ENCODE data around the gene C1orf167. TPM values are rescaled to one million over a fixed set of nuclear protein-coding genes. Genes with fewer than 3 reads are reported as not detected.

Gene C1orf167
- total RNA-seq, 1 donor from 2014 or later = not detected

DNA sequence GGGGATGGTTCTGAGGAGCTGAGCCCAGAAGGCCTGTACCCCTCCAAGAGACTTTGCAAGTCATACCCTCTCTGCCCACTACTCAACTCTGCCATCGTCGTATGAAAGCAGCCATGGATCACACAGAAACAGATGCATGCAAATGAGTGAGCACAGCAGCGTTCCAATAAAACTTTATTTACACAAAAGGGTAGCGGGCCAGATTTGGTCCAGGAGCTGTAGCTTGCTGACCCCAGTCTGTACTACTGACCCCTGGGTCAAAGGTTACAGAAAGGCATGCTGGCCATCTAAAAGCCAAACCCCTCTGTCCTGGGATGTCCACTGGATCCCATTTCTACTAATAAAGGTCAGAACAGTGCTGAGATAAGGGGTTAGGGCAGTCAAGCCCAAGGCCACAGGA is 34.9 kb upstream of the C1orf167 start:
- peaks cover 18% of the 10 kb centered on the region for H3K4me1 Mint-ChIP-seq (ENCODE audit: low read depth)
- H3K27me3 Mint-ChIP-seq (ENCODE audit: low read depth) = peaks cover 2% of the 10 kb centered on the region
- H3K4me3 Mint-ChIP-seq (ENCODE audit: unreplicated experiment) = no peak overlapping the region
- no peaks in the 10 kb centered on the region for H3K9me3 Mint-ChIP-seq (ENCODE audit: low read depth)
- TF ChIP-seq, protein P1, sequence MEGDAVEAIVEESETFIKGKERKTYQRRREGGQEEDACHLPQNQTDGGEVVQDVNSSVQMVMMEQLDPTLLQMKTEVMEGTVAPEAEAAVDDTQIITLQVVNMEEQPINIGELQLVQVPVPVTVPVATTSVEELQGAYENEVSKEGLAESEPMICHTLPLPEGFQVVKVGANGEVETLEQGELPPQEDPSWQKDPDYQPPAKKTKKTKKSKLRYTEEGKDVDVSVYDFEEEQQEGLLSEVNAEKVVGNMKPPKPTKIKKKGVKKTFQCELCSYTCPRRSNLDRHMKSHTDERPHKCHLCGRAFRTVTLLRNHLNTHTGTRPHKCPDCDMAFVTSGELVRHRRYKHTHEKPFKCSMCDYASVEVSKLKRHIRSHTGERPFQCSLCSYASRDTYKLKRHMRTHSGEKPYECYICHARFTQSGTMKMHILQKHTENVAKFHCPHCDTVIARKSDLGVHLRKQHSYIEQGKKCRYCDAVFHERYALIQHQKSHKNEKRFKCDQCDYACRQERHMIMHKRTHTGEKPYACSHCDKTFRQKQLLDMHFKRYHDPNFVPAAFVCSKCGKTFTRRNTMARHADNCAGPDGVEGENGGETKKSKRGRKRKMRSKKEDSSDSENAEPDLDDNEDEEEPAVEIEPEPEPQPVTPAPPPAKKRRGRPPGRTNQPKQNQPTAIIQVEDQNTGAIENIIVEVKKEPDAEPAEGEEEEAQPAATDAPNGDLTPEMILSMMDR (IDR thresholded peaks at IDR 0.05) = no peak
- H3K27ac Mint-ChIP-seq (ENCODE audit: unreplicated experiment) = no peak overlapping the region
- no peaks in the 10 kb centered on the region for H3K36me3 Mint-ChIP-seq (ENCODE audit: low read depth)
- no peak for DNase-seq (ENCODE audit: low spot score)

DNA sequence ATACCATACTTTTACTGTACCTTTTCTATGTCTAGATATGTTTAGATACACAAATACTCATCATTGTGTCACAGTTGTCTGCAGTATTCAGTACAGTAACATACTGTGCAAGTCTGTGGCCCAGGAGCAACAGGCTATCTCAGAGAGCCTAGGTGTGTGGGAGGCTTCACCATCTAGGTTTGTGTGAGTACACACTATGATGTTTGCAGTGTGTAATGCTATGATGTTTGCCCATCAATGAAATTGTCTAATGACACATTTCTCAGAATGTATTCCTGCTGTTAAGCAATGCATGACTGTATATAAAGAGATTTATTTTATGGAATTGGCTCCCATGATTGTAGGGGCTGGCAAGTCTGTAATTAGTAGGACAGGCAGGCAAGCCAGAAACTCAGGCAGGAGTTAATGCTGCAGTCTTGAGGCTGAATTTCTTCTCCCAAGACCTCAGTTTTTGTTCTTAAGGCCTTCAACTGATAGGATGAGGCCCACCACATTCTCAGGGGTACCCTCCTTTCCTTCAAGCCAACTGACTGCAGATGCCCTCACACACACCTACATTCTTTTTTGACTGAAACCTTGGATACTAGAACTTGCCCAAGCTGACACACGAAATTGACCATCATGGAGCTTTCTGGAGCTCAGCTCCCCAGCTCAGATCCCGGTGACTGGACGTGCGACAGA is 33.7 kb upstream of the C1orf167 start:
- Mint-ChIP-seq H3K27me3 (ENCODE audit: low read depth) (peaks cover 2% of the 10 kb centered on the region), H3K36me3 (ENCODE audit: low read depth) (no peaks in the 10 kb centered on the region), H3K4me3 (ENCODE audit: unreplicated experiment) (no peak overlapping the region), H3K4me1 (ENCODE audit: low read depth) (peaks cover 22% of the 10 kb centered on the region), H3K9me3 (ENCODE audit: low read depth) (no peaks in the 10 kb centered on the region), H3K27ac (ENCODE audit: unreplicated experiment) (no peak overlapping the region)
- DNase-seq (ENCODE audit: low spot score) = no peak
- TF ChIP-seq, protein P1 (IDR thresholded peaks at IDR 0.05) = no peak

DNA sequence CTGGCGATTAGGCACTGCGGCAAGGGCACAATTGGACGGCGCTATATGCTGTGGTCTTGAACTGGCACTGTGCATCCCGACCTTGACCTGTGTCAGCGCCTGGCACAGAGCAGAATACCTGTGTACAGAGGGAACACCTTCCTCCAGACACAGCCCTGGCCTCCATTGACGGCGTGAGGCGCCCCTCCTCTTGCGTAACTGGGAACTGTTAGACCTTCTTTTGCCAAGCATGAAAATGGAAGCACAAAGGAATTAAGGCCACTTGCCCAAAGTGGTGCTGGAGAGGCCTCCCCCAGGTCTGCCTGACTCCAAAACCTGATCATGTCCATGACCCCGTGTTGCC is 32.9 kb upstream of the C1orf167 start:
- peaks cover 22% of the 10 kb centered on the region for H3K4me1 Mint-ChIP-seq (ENCODE audit: low read depth)
- H3K27me3 Mint-ChIP-seq (ENCODE audit: low read depth) = peaks cover 2% of the 10 kb centered on the region
- no peaks in the 10 kb centered on the region for H3K36me3 Mint-ChIP-seq (ENCODE audit: low read depth)
- no peaks in the 10 kb centered on the region for H3K9me3 Mint-ChIP-seq (ENCODE audit: low read depth)
- no peak overlapping the region for H3K4me3 Mint-ChIP-seq (ENCODE audit: unreplicated experiment)
- TF ChIP-seq, protein P1 (IDR thresholded peaks at IDR 0.05) = no peak
- DNase-seq (ENCODE audit: low spot score) = no peak
- H3K27ac Mint-ChIP-seq (ENCODE audit: unreplicated experiment) = no peak overlapping the region

DNA sequence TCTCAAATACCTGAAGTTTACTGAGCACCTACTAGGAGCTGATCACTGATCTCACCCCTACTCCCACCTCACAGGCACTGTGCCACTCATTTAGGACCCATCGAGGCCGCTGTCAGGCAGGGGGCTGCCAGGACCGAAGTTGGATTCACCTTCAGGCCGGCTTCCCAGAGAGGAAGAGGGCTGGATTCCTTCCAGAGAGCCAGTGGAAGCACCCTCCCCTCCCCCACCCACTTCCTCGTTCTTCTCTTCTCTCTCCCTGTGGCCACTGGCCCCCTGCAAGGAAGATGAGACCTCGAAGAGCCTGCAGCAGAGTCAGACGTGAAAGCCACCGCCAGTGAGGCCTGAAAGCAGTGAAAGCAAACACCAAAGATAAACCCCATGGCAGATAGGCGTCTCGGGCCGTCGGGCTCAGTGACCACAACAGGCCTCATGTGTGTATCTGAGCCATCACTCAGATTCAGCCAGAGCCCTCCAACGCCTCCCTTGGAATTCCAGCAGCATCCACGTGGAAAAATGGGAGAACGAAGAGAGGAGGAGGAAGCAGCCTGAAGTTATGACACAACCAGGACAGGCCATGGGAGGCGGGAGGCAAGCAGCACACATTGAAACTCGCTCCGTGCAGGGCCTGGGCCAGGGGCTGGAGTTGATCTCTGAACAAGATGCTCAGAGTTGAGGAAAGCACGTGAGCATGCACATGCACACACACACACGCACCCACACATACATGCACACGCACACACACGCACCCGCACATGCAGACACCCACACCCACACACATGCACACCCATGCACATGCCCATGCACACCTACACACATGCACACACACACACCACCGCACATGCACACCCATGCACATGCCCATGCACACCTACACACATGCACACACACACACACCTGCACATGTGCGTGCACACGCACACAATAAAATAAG is 32.2 kb upstream of the C1orf167 start:
- H3K27ac Mint-ChIP-seq (ENCODE audit: unreplicated experiment) = no peak overlapping the region
- peaks cover 22% of the 10 kb centered on the region for H3K4me1 Mint-ChIP-seq (ENCODE audit: low read depth)
- no peaks in the 10 kb centered on the region for H3K36me3 Mint-ChIP-seq (ENCODE audit: low read depth)
- no peak for DNase-seq (ENCODE audit: low spot score)
- TF ChIP-seq, protein P1 (IDR thresholded peaks at IDR 0.05) = no peak
- H3K4me3 Mint-ChIP-seq (ENCODE audit: unreplicated experiment) = no peak overlapping the region
- no peaks in the 10 kb centered on the region for H3K27me3 Mint-ChIP-seq (ENCODE audit: low read depth)
- no peaks in the 10 kb centered on the region for H3K9me3 Mint-ChIP-seq (ENCODE audit: low read depth)

DNA sequence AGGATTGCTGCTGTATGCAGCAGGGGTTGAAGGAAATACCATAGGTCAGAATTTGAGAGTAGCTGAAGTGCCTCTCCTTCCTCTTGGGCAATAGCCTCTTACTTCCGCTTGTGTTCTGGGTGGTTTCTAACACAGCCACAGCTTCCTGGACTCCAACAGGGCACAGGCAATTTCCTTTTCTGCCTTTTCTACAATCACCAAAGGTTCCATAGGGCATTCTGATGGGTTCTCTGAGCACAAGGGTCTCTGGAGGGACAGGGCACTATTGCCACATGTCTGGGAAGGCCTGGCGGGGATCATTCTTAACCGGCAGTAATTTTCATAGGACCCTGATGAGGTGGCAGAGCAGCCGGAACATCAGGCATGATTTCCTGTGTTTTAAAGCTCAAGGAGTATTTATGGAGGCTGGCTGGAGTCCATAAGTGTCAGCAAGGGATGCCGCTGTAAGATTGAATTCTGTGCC is 31.5 kb upstream of the C1orf167 start:
- Mint-ChIP-seq H3K36me3 (ENCODE audit: low read depth) (no peaks in the 10 kb centered on the region), H3K4me3 (ENCODE audit: unreplicated experiment) (no peak overlapping the region), H3K27ac (ENCODE audit: unreplicated experiment) (no peak overlapping the region), H3K9me3 (ENCODE audit: low read depth) (no peaks in the 10 kb centered on the region), H3K27me3 (ENCODE audit: low read depth) (no peaks in the 10 kb centered on the region), H3K4me1 (ENCODE audit: low read depth) (peaks cover 22% of the 10 kb centered on the region)
- TF ChIP-seq, protein P1 (IDR thresholded peaks at IDR 0.05) = no peak
- no peak for DNase-seq (ENCODE audit: low spot score)
